ENCODE results near the gene LIMS2. TPM values are rescaled to one million over a fixed set of nuclear protein-coding genes. Genes with fewer than 3 reads are reported as not detected.

LIMS2 gene
- total RNA-seq, 2 donors from 2014 or later = 177 to 246 TPM

- peaks cover 61 to 83% of the 10 kb centered on the region in 2 donors for H3K4me1 ChIP-seq (ENCODE audit: control insufficient read depth in 1 of 2, low read depth in 2 of 2)
- DNase-seq (ENCODE audit: low spot score) = no peak
- peak overlapping the region; percentile 70 for H3K4me3 ChIP-seq
Measured at GRCh38 chr2:127662937-127663565, 12.3 kb downstream of the LIMS2 start.

DNA sequence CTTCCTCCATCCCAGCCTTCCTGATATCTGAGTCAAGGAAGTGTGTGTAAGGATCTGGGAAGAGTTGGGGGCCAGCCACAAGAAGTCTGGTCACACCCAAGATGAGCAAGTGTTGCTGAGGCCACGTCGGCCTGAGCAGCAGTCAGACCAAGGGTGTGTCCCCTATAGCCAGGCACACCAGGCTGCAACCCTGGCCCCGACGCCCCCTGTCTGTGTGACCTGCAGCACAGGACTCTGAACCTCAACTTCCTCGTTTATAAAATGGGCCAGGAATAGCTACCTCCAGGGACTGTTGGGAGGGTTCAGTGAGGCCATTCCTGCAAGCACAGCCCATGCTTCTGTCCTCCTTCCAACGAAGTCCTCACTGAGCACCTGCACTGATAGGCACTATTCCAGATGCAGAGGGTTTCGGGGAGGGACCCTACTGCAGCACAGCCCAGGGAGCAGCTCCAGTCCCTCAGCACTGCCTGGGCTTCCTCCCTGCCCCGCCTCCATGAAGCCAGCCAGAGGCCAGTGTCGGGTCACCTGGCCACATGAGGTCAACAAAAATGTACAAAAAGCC lies 13.3 kb downstream of the LIMS2 start:
- TF ChIP-seq, protein P1, sequence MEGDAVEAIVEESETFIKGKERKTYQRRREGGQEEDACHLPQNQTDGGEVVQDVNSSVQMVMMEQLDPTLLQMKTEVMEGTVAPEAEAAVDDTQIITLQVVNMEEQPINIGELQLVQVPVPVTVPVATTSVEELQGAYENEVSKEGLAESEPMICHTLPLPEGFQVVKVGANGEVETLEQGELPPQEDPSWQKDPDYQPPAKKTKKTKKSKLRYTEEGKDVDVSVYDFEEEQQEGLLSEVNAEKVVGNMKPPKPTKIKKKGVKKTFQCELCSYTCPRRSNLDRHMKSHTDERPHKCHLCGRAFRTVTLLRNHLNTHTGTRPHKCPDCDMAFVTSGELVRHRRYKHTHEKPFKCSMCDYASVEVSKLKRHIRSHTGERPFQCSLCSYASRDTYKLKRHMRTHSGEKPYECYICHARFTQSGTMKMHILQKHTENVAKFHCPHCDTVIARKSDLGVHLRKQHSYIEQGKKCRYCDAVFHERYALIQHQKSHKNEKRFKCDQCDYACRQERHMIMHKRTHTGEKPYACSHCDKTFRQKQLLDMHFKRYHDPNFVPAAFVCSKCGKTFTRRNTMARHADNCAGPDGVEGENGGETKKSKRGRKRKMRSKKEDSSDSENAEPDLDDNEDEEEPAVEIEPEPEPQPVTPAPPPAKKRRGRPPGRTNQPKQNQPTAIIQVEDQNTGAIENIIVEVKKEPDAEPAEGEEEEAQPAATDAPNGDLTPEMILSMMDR (IDR thresholded peaks at IDR 0.05) = no peak
- H3K4me3 ChIP-seq = no peak overlapping the region

More at GRCh38 chr2:127662937-127663565, 12.3 kb downstream of the LIMS2 start:
- Histone ChIP-seq H3K9me3 (no peaks in the 10 kb centered on the region), H3K27ac (peak overlapping the region; percentile 44 to 74), H3K27me3 (replicated peaks; ENCODE audit: insufficient read depth) (no peaks in the 10 kb centered on the region), H3K36me3 (no peaks in the 10 kb centered on the region)
- TF ChIP-seq, protein P1 (IDR thresholded peaks at IDR 0.05) = no peak
- ATAC-seq (ENCODE audit: insufficient number of reproducible peaks, low FRiP score, low read depth) = no peak

GRCh38 chr2:127661072-127661649 lies 14.2 kb downstream of the LIMS2 start:
- Histone ChIP-seq H3K4me1 (ENCODE audit: control insufficient read depth in 1 of 2, low read depth in 2 of 2) (peaks cover 55 to 87% of the 10 kb centered on the region in 2 donors), H3K9me3 (no peaks in the 10 kb centered on the region), H3K27ac (peak overlapping the region; percentile 40 to 62), H3K36me3 (peaks cover 10% of the 10 kb centered on the region), H3K4me3 (no peak overlapping the region), H3K27me3 (replicated peaks; ENCODE audit: insufficient read depth) (no peaks in the 10 kb centered on the region)
- no peak for ATAC-seq (ENCODE audit: insufficient number of reproducible peaks, low FRiP score, low read depth)
- TF ChIP-seq, protein P1 (IDR thresholded peaks at IDR 0.05) = no peak
- DNase-seq (ENCODE audit: low spot score) = no peak

More for the DNA sequence above, 13.3 kb downstream of the LIMS2 start:
- Histone ChIP-seq H3K36me3 (peaks cover 5% of the 10 kb centered on the region), H3K27me3 (replicated peaks; ENCODE audit: insufficient read depth) (no peaks in the 10 kb centered on the region), H3K27ac (peak overlapping the region; percentile 40 to 62), H3K9me3 (no peaks in the 10 kb centered on the region), H3K4me1 (ENCODE audit: control insufficient read depth in 1 of 2, low read depth in 2 of 2) (peaks cover 60 to 90% of the 10 kb centered on the region in 2 donors)
- ATAC-seq (ENCODE audit: insufficient number of reproducible peaks, low FRiP score, low read depth) (no peak), DNase-seq (ENCODE audit: low spot score) (no peak)

- Histone ChIP-seq H3K4me3 (no peak overlapping the region), H3K27ac (peak overlapping the region; percentile 40 to 85), H3K4me1 (ENCODE audit: control insufficient read depth in 1 of 2, low read depth in 2 of 2) (peaks cover 47 to 82% of the 10 kb centered on the region in 2 donors), H3K9me3 (no peaks in the 10 kb centered on the region), H3K36me3 (peaks cover 10% of the 10 kb centered on the region), H3K27me3 (replicated peaks; ENCODE audit: insufficient read depth) (no peaks in the 10 kb centered on the region)
- TF ChIP-seq, protein P1 (IDR thresholded peaks at IDR 0.05) = no peak
- ATAC-seq (ENCODE audit: insufficient number of reproducible peaks, low FRiP score, low read depth) (no peak), DNase-seq (ENCODE audit: low spot score) (no peak)
Measured at GRCh38 chr2:127660291-127660578, 15.1 kb downstream of the LIMS2 start.

GRCh38 chr2:127659408-127660290 lies 15.7 kb downstream of the LIMS2 start:
- Histone ChIP-seq H3K4me1 (ENCODE audit: control insufficient read depth in 1 of 2, low read depth in 2 of 2) (peaks cover 41 to 76% of the 10 kb centered on the region in 2 donors), H3K9me3 (no peaks in the 10 kb centered on the region), H3K27ac (peak overlapping the region; percentile 40 to 85), H3K36me3 (peaks cover 16% of the 10 kb centered on the region), H3K27me3 (replicated peaks; ENCODE audit: insufficient read depth) (no peaks in the 10 kb centered on the region), H3K4me3 (no peak overlapping the region)
- DNase-seq (ENCODE audit: low spot score) = no peak
- TF ChIP-seq, protein P1 (IDR thresholded peaks at IDR 0.05) = no peak
- ATAC-seq (ENCODE audit: insufficient number of reproducible peaks, low FRiP score, low read depth) = peak; percentile 18
